DOHH2 (cell line): Measurements from ENCODE around the gene XPC.
"Not testable (repeated sequence)": the region's sequence is repeated elsewhere in the genome, so short reads cannot be mapped to it uniquely, and the experiment has no call there.

Experiments used
- H3F3A ChIP-seq: fragments of 200-600 bp; sonication (generic), shearing (Covaris generic); 2 replicates; pipeline ENCODE4 v1.6.0; 2016; ENCODE audit warnings: antibody characterized with exemption, mild to moderate bottlenecking; ENCODE audit not compliant: control insufficient read depth, insufficient read depth
- H3K27ac ChIP-seq: fragments of 200-600 bp; sonication (generic); 2 replicates; pipeline ENCODE4 v1.5.1; 2014; ENCODE audit warnings: low read depth, mild to moderate bottlenecking, low read length, moderate library complexity
- H3K27me3 ChIP-seq: fragments of 200-600 bp; sonication (generic); 2 replicates; pipeline ENCODE4 v1.6.1; 2014; ENCODE audit warnings: mild to moderate bottlenecking, low read length, mixed read lengths; ENCODE audit not compliant: control insufficient read depth
- H3K36me3 ChIP-seq: fragments of 200-600 bp; sonication (generic); 2 replicates; pipeline ENCODE4 v1.6.1; 2014; ENCODE audit warnings: mild to moderate bottlenecking, low read length, moderate library complexity, mixed read lengths; ENCODE audit not compliant: control insufficient read depth
- H3K4me1 ChIP-seq: fragments of 200-600 bp; sonication (generic); 2 replicates; pipeline ENCODE4 v1.6.1; 2014; ENCODE audit warnings: mild to moderate bottlenecking, low read length, mixed read lengths; ENCODE audit not compliant: control insufficient read depth
- H3K4me2 ChIP-seq: fragments of 200-600 bp; sonication (generic); 2 replicates; pipeline ENCODE4 v1.6.0; 2014; ENCODE audit warnings: mild to moderate bottlenecking, low read length, moderate library complexity
- H3K4me3 ChIP-seq: fragments of 200-600 bp; sonication (generic); 2 replicates; pipeline ENCODE4 v1.5.1; 2014; ENCODE audit warnings: mild to moderate bottlenecking, low read length, mixed read lengths
- H3K79me2 ChIP-seq: fragments of 200-600 bp; sonication (generic); 2 replicates; pipeline ENCODE4 v1.6.1; 2014; ENCODE audit warnings: mild to moderate bottlenecking, low read length, mixed read lengths; ENCODE audit not compliant: control insufficient read depth
- H3K9me2 ChIP-seq: fragments of 200-600 bp; sonication (generic); replicated peaks from 2 replicates; pipeline ENCODE4 v1.6.1; 2014; ENCODE audit warnings: mild to moderate bottlenecking, low read length, mixed read lengths; ENCODE audit not compliant: control insufficient read depth
- H3K9me3 ChIP-seq: fragments of 200-600 bp; sonication (generic); 2 replicates; pipeline ENCODE4 v1.6.1; 2014; ENCODE audit warnings: antibody characterized with exemption, low read length, mixed read lengths; ENCODE audit not compliant: control insufficient read depth, insufficient read depth
- H4K20me1 ChIP-seq: fragments of 200-600 bp; sonication (generic); 2 replicates; pipeline ENCODE4 v1.6.0; 2014; ENCODE audit warnings: low read depth, mild to moderate bottlenecking, antibody characterized with exemption, low read length, moderate library complexity; ENCODE audit not compliant: control insufficient read depth, insufficient read depth
- EZH2phosphoT487 ChIP-seq: fragments of 200-600 bp; sonication (generic); IDR thresholded peaks from 2 replicates; pipeline ENCODE4 v1.6.1; 2017; ENCODE audit warnings: borderline replicate concordance, mild to moderate bottlenecking, antibody characterized with exemption, low read length, moderate library complexity, mixed read lengths
- TF ChIP-seq, protein P1 (sequence below): fragments of 200-600 bp; sonication (generic); IDR thresholded peaks from one replicate; pipeline ENCODE4 v1.5.1; 2014; ENCODE audit warnings: antibody characterized with exemption, mild to moderate bottlenecking, low read depth, low read length; ENCODE audit not compliant: poor library complexity, severe bottlenecking

Gene XPC

GRCh38 chr3:14124223-14124614 is 54.2 kb downstream of the XPC start:
- peak overlapping the region; percentile 67 for H3K27ac ChIP-seq
- H3K27me3 ChIP-seq, result no peaks in the 10 kb centered on the region
- TF ChIP-seq EZH2phosphoT487, result no peak
- TF ChIP-seq, protein P1, sequence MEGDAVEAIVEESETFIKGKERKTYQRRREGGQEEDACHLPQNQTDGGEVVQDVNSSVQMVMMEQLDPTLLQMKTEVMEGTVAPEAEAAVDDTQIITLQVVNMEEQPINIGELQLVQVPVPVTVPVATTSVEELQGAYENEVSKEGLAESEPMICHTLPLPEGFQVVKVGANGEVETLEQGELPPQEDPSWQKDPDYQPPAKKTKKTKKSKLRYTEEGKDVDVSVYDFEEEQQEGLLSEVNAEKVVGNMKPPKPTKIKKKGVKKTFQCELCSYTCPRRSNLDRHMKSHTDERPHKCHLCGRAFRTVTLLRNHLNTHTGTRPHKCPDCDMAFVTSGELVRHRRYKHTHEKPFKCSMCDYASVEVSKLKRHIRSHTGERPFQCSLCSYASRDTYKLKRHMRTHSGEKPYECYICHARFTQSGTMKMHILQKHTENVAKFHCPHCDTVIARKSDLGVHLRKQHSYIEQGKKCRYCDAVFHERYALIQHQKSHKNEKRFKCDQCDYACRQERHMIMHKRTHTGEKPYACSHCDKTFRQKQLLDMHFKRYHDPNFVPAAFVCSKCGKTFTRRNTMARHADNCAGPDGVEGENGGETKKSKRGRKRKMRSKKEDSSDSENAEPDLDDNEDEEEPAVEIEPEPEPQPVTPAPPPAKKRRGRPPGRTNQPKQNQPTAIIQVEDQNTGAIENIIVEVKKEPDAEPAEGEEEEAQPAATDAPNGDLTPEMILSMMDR, result no peak
- peak overlapping the region; percentile 96 for H3K4me3 ChIP-seq
- H3K4me1 ChIP-seq, result peaks cover 38% of the 10 kb centered on the region
- no peaks in the 10 kb centered on the region for H3K9me3 ChIP-seq
- H3K4me2 ChIP-seq, result peak overlapping the region; percentile 88
- H3K36me3 ChIP-seq, result peaks cover 61% of the 10 kb centered on the region
- H4K20me1 ChIP-seq, result peaks cover 6% of the 10 kb centered on the region; the same call in 1 of the 2 replicates
- H3K9me2 ChIP-seq, result no peaks in the 10 kb centered on the region
- no peaks in the 10 kb centered on the region for H3F3A ChIP-seq
- peaks cover 93% of the 10 kb centered on the region for H3K79me2 ChIP-seq

- peak overlapping the region; percentile 67 for H3K27ac ChIP-seq
- H3K9me2 ChIP-seq, result no peaks in the 10 kb centered on the region
- H3F3A ChIP-seq, result no peaks in the 10 kb centered on the region
These were observed 54.8 kb downstream of the XPC start for GRCh38 chr3:14123308-14124222.

DNA sequence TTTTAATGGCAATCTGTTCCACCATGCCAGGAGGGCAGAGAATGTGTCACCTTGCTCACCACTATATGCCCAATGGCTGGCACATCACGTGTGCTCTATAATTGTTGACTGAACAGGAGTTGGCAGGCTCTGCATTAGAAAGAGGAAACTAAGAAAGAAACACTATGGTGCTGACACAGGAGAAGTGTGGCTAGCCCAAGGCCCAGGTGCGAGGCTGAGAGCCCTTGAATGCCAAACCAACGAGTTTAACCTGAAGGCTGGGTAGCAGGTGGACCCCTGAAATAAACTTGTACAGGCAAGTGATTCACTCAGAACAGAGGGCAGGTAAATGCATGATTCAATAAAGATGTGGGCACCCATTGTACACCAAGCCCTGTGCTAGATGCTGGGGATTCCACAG is 56.1 kb downstream of the XPC start:
- H3K4me3 ChIP-seq, result peak overlapping the region; percentile 96
- H3K27ac ChIP-seq, result no peak overlapping the region
- H3K4me1 ChIP-seq, result peaks cover 38% of the 10 kb centered on the region
- H3K4me2 ChIP-seq, result peak overlapping the region; percentile 88
- no peaks in the 10 kb centered on the region for H3K9me2 ChIP-seq
- TF ChIP-seq EZH2phosphoT487, result no peak
- no peaks in the 10 kb centered on the region for H3F3A ChIP-seq
- peaks cover 68% of the 10 kb centered on the region for H3K36me3 ChIP-seq
- peaks cover 97% of the 10 kb centered on the region for H3K79me2 ChIP-seq
- peaks cover 10% of the 10 kb centered on the region; the same call in 1 of the 2 replicates for H4K20me1 ChIP-seq
- H3K27me3 ChIP-seq, result no peaks in the 10 kb centered on the region
- H3K9me3 ChIP-seq, result no peaks in the 10 kb centered on the region

More at GRCh38 chr3:14123308-14124222, 54.8 kb downstream of the XPC start:
- H3K4me3 ChIP-seq, result peak overlapping the region; percentile 96
- H3K9me3 ChIP-seq, result no peaks in the 10 kb centered on the region
- peak overlapping the region; percentile 88 for H3K4me2 ChIP-seq
- H3K79me2 ChIP-seq, result peaks cover 97% of the 10 kb centered on the region
- TF ChIP-seq, protein P1, result peak; percentile 20
- TF ChIP-seq EZH2phosphoT487, result no peak
- peaks cover 6% of the 10 kb centered on the region; the same call in 1 of the 2 replicates for H4K20me1 ChIP-seq
- H3K4me1 ChIP-seq, result peaks cover 38% of the 10 kb centered on the region
- H3K27me3 ChIP-seq, result no peaks in the 10 kb centered on the region
- H3K36me3 ChIP-seq, result peaks cover 63% of the 10 kb centered on the region

GRCh38 chr3:14121859-14122258 is 56.5 kb downstream of the XPC start:
- peaks cover 38% of the 10 kb centered on the region for H3K4me1 ChIP-seq
- no peak overlapping the region for H3K27ac ChIP-seq
- H3K36me3 ChIP-seq, result peaks cover 72% of the 10 kb centered on the region
- TF ChIP-seq EZH2phosphoT487, result no peak
- TF ChIP-seq, protein P1, result no peak
- peak overlapping the region; percentile 88; the same call in 1 of the 2 replicates for H3K4me2 ChIP-seq
- no peaks in the 10 kb centered on the region for H3F3A ChIP-seq
- H3K9me2 ChIP-seq, result no peaks in the 10 kb centered on the region
- no peak overlapping the region for H3K4me3 ChIP-seq
- no peaks in the 10 kb centered on the region for H3K9me3 ChIP-seq
- H3K27me3 ChIP-seq, result no peaks in the 10 kb centered on the region
- H3K79me2 ChIP-seq, result peaks cover 96% of the 10 kb centered on the region
- peaks cover 10% of the 10 kb centered on the region; the same call in 1 of the 2 replicates for H4K20me1 ChIP-seq

GRCh38 chr3:14120921-14121448 is 57.4 kb downstream of the XPC start:
- H3K4me1 ChIP-seq, result peaks cover 30% of the 10 kb centered on the region
- peaks cover 81% of the 10 kb centered on the region for H3K36me3 ChIP-seq
- peaks cover 88% of the 10 kb centered on the region for H3K79me2 ChIP-seq
- H3K27me3 ChIP-seq, H3K4me2 ChIP-seq, H3K9me3 ChIP-seq, H4K20me1 ChIP-seq, H3K9me2 ChIP-seq, H3F3A ChIP-seq, H3K27ac ChIP-seq, H3K4me3 ChIP-seq: not testable (repeated sequence)
